Ovary (tissue), 3 donors: ENCODE results near the gene ODC1.

Experiments used
- EP300 ChIP-seq: sonication (generic); formaldehyde crosslinking; IDR thresholded peaks from one replicate; pipeline ENCODE4 v1.6.1; 2017; ENCODE audit warnings: antibody characterized with exemption
- POLR2A ChIP-seq: fragments of 450-650 bp; IDR thresholded peaks from one replicate; pipeline ENCODE4 v1.6.1; 2017; ENCODE audit warnings: antibody characterized with exemption, mild to moderate bottlenecking, moderate library complexity
- TF ChIP-seq, protein P1 (sequence below), 3 donors: fragments of 450-650 bp in 2 of 3; fragments of 200-600 bp in 1 of 3; IDR thresholded peaks; one replicate each; pipeline versions ENCODE4 v1.5.1 to v1.8.0; 2016 to 2022; ENCODE audit warnings: antibody characterized with exemption in 3 of 3, mild to moderate bottlenecking in 1 of 3
- donor health status: DM: no; HTN: no; CAD: no.

DNA sequence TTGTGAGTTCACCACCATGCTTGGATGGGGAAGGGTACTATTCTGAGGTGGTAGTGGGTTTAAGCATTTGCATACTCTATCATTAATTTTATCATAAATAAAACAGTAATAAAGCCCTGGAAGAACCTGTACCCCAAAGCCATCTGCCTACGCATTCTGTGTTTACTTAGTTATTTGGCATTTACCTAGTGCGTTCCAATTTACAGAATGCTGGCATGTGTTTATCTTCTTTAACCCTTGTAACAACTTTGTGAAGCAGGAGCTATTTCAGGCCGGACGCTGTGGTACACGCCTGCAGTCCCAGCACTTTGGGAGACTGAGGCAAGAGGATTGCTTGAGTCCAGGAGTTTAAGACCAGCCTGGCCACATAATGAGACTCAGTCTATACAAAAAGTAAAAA lies 17.8 kb upstream of the ODC1 start:
- TF ChIP-seq, protein P1, sequence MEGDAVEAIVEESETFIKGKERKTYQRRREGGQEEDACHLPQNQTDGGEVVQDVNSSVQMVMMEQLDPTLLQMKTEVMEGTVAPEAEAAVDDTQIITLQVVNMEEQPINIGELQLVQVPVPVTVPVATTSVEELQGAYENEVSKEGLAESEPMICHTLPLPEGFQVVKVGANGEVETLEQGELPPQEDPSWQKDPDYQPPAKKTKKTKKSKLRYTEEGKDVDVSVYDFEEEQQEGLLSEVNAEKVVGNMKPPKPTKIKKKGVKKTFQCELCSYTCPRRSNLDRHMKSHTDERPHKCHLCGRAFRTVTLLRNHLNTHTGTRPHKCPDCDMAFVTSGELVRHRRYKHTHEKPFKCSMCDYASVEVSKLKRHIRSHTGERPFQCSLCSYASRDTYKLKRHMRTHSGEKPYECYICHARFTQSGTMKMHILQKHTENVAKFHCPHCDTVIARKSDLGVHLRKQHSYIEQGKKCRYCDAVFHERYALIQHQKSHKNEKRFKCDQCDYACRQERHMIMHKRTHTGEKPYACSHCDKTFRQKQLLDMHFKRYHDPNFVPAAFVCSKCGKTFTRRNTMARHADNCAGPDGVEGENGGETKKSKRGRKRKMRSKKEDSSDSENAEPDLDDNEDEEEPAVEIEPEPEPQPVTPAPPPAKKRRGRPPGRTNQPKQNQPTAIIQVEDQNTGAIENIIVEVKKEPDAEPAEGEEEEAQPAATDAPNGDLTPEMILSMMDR (IDR thresholded peaks at IDR 0.05), result no peak
- no peak for TF ChIP-seq POLR2A
- TF ChIP-seq EP300, result no peak
